IPS DF 19.7 (cell line): ENCODE results near the gene LYZL6.
"Not testable (repeated sequence)": the region's sequence is repeated elsewhere in the genome, so short reads cannot be mapped to it uniquely, and the experiment has no call there.

Experiments used
- DNase-seq: peaks from one replicate; pipeline ENCODE4 v3.0.0-alpha.2; 2013; ENCODE audit warnings: low read depth, low spot score

The LYZL6 gene

GRCh38 chr17:35906926-35907637 lies 36.4 kb downstream of the LYZL6 start:
- no peak for DNase-seq

- DNase-seq, result no peak
Measured at GRCh38 chr17:35906191-35906925, 37.2 kb downstream of the LYZL6 start.

GRCh38 chr17:35903451-35903850 lies 40.1 kb downstream of the LYZL6 start:
- DNase-seq, result no peak

GRCh38 chr17:35901631-35902175 lies 41.8 kb downstream of the LYZL6 start:
- no peak for DNase-seq

GRCh38 chr17:35900708-35901480 lies 42.6 kb downstream of the LYZL6 start:
- DNase-seq, result no peak

GRCh38 chr17:35900280-35900679 lies 43.2 kb downstream of the LYZL6 start:
- DNase-seq, result no peak

GRCh38 chr17:35898283-35899070 lies 45.0 kb downstream of the LYZL6 start:
- no peak for DNase-seq

- not testable (repeated sequence) for DNase-seq
Measured at GRCh38 chr17:35897772-35898171, 45.7 kb downstream of the LYZL6 start.

GRCh38 chr17:35895636-35896587 lies 47.6 kb downstream of the LYZL6 start:
- DNase-seq, result no peak

GRCh38 chr17:35894206-35894605 lies 49.3 kb downstream of the LYZL6 start:
- no peak for DNase-seq

- DNase-seq, result no peak
Measured at GRCh38 chr17:35893751-35894150, 49.8 kb downstream of the LYZL6 start.

- DNase-seq, result no peak
Measured at GRCh38 chr17:35892091-35893035, 51.1 kb downstream of the LYZL6 start.

- no peak for DNase-seq
Measured at GRCh38 chr17:35891269-35891668, 52.2 kb downstream of the LYZL6 start.

- DNase-seq, result no peak
Measured at GRCh38 chr17:35890774-35891155, 52.7 kb downstream of the LYZL6 start.

GRCh38 chr17:35889818-35890773 lies 53.4 kb downstream of the LYZL6 start:
- no peak for DNase-seq

- no peak for DNase-seq
Measured at GRCh38 chr17:35889241-35889640, 54.3 kb downstream of the LYZL6 start.
